Panc1 (cell line): ENCODE data around the gene GZMB. TPM values are rescaled to one million over a fixed set of nuclear protein-coding genes. Genes with fewer than 3 reads are reported as not detected.

Experiments
- ATAC-seq: fragments of 200-7000 bp; cut with Tn5 transposase; 2 replicates; pipeline ENCODE4 v1.9.1; 2020; ENCODE audit warnings: mild to moderate bottlenecking, moderate library complexity
- BruUV-seq: library from RNA; stranded (reverse); fragments of 400-500 nt; replicated peaks from 2 replicates; lab custom pipeline; 2021; lab: Mats Ljungman, UMichigan
- CTCF ChIA-PET: fragments of 300-600 bp; sonication (Branson Sonifier 250); formaldehyde crosslinking; loops from one replicate; lab custom pipeline; 2022; ENCODE audit warnings: antibody characterized with exemption; lab: Charles Lee
- POLR2A ChIA-PET: fragments of 300-600 bp; sonication (Branson Sonifier 250); formaldehyde crosslinking; loops from one replicate; lab custom pipeline; 2022; ENCODE audit warnings: antibody characterized with exemption; lab: Charles Lee
- DNase-seq: peaks from one replicate; pipeline ENCODE4 v3.0.0-alpha.2; 2010; ENCODE audit warnings: low read depth, low spot score
- H3K27ac ChIP-seq: 2 replicates; pipeline ENCODE4 v1.5.1; 2011; ENCODE audit warnings: mild to moderate bottlenecking, low read length, inconsistent platforms
- H3K27me3 ChIP-seq: fragments of 200-500 bp; sonication (Bioruptor generic); 2 replicates; pipeline ENCODE4 v1.6.0; 2014; ENCODE audit warnings: low read length, inconsistent platforms; ENCODE audit not compliant: control insufficient read depth, insufficient read depth
- H3K36me3 ChIP-seq: fragments of 200-500 bp; sonication (Bioruptor generic); 2 replicates; pipeline ENCODE4 v1.5.1; 2014; ENCODE audit warnings: inconsistent platforms, mild to moderate bottlenecking, low read length, moderate library complexity; ENCODE audit not compliant: control insufficient read depth, insufficient read depth
- H3K4me1 ChIP-seq: 2 replicates; pipeline ENCODE4 v1.5.1; 2011; ENCODE audit warnings: inconsistent platforms, mild to moderate bottlenecking, low read length, moderate library complexity; ENCODE audit not compliant: control insufficient read depth, insufficient read depth
- H3K4me3 ChIP-seq, 2 experiments: 2 replicates each; pipeline ENCODE4 v1.5.1; 2011 to 2012; ENCODE audit warnings: low read depth in 2 of 2, low read length in 2 of 2, mild to moderate bottlenecking in 2 of 2, inconsistent platforms in 1 of 2, moderate library complexity in 1 of 2
- H3K9me3 ChIP-seq: fragments of 200-500 bp; sonication (Bioruptor generic); 2 replicates; pipeline ENCODE4 v1.5.1; 2014; ENCODE audit warnings: low read depth, mild to moderate bottlenecking, inconsistent platforms, low read length, moderate library complexity; ENCODE audit not compliant: control insufficient read depth, insufficient read depth
- CTCF ChIP-seq: fragments of 450-650 bp; IDR thresholded peaks from 2 replicates; pipeline ENCODE4 v1.5.1; 2017; ENCODE audit warnings: mild to moderate bottlenecking
- POLR2AphosphoS5 ChIP-seq: IDR thresholded peaks from 2 replicates; pipeline ENCODE4 v1.6.1; 2012; ENCODE audit warnings: mild to moderate bottlenecking, low read depth, low read length, moderate library complexity
- REST ChIP-seq, 2 experiments: IDR thresholded peaks; 2 replicates each; pipeline ENCODE4 v1.6.1; 2011 to 2012; ENCODE audit warnings: low read depth in 2 of 2, control low read depth in 1 of 2, low read length in 1 of 2, mild to moderate bottlenecking in 1 of 2, moderate library complexity in 1 of 2; ENCODE audit not compliant: insufficient read depth in 1 of 2
- SIN3A ChIP-seq: IDR thresholded peaks from 2 replicates; pipeline ENCODE4 v1.6.1; 2012; ENCODE audit warnings: low read depth, mild to moderate bottlenecking, low read length, moderate library complexity, borderline replicate concordance; ENCODE audit not compliant: insufficient read depth
- TCF7L2 ChIP-seq: IDR thresholded peaks from 2 replicates; pipeline ENCODE4 v1.6.1; 2011; ENCODE audit warnings: mild to moderate bottlenecking, low read depth, low read length, inconsistent platforms
- in situ Hi-C: cut with HindIII; loops from 2 replicates; pipeline ENCODE4 v1.10.0; 2016; ENCODE audit warnings: low sequenced_read_pairs, low pct_unique_long_range_greater_than_20kb
- intact Hi-C: fragments of 100-400 bp; cut with micrococcal nuclease; formaldehyde crosslinking; loops from one replicate; pipeline ENCODE4 v1.10.0; 2022; ENCODE audit not compliant: unreplicated experiment
- total RNA-seq: library from RNA; stranded (reverse); gene quantifications from one replicate; pipeline ENCODE4 v1.2.1, GENCODE V29; 2021; ENCODE audit not compliant: unreplicated experiment

The GZMB gene
- total RNA-seq, 1 experiment from 2014 or later, result 1.2 TPM

- Histone ChIP-seq H3K9me3 (no peaks in the 10 kb centered on the region), H3K36me3 (no peaks in the 10 kb centered on the region), H3K27ac (no peak overlapping the region), H3K4me3 (no peak overlapping the region), H3K4me1 (no peaks in the 10 kb centered on the region), H3K27me3 (no peaks in the 10 kb centered on the region)
- intact Hi-C loops, result no loop called here
- no peak for DNase-seq
- in situ Hi-C loops, result no loop called here
- BruUV-seq, result no TSS peak
- no peak for TF ChIP-seq CTCF
- TF ChIP-seq REST (IDR thresholded peaks at IDR 0.05; ENCODE audit: insufficient read depth in 1 of 2, low read depth in 2 of 2, low read length in 1 of 2), result no peak
- no peak for ATAC-seq
- ChIA-PET POLR2A (no interaction called here), CTCF (no interaction called here)
These were observed 27.7 kb downstream of the GZMB start for GRCh38 chr14:24606297-24606696.

GRCh38 chr14:24605435-24606190, 28.4 kb downstream of the GZMB start:
- H3K27ac ChIP-seq, result no peak overlapping the region
- H3K36me3 ChIP-seq, result no peaks in the 10 kb centered on the region
- no peaks in the 10 kb centered on the region for H3K9me3 ChIP-seq
- intact Hi-C loops (no loop called here), in situ Hi-C loops (no loop called here)
- no peaks in the 10 kb centered on the region for H3K4me1 ChIP-seq
- TF ChIP-seq TCF7L2, result no peak
- peak; percentile 76 for TF ChIP-seq CTCF
- ChIA-PET CTCF (no interaction called here), POLR2A (no interaction called here)
- BruUV-seq, result no TSS peak
- ATAC-seq (peak; percentile 68; the same call in 1 of the 2 replicates), DNase-seq (peak; percentile 20)
- no peaks in the 10 kb centered on the region for H3K27me3 ChIP-seq
- no peak overlapping the region for H3K4me3 ChIP-seq

GRCh38 chr14:24597403-24597802, 36.6 kb downstream of the GZMB start:
- in situ Hi-C loops (no loop called here), intact Hi-C loops (no loop called here)
- no peaks in the 10 kb centered on the region for H3K36me3 ChIP-seq
- no peaks in the 10 kb centered on the region for H3K4me1 ChIP-seq
- DNase-seq, result no peak
- H3K27ac ChIP-seq, result no peak overlapping the region
- no peak overlapping the region for H3K4me3 ChIP-seq
- no peak for ATAC-seq
- CTCF ChIA-PET, result no interaction called here
- H3K27me3 ChIP-seq, result no peaks in the 10 kb centered on the region
- POLR2A ChIA-PET, result no interaction called here
- no TSS peak for BruUV-seq
- TF ChIP-seq POLR2AphosphoS5, result no peak
- TF ChIP-seq SIN3A, result no peak
- TF ChIP-seq CTCF, result no peak
- no peak for TF ChIP-seq REST (IDR thresholded peaks at IDR 0.05; ENCODE audit: insufficient read depth in 1 of 2, low read depth in 2 of 2, low read length in 1 of 2)
- no peak for TF ChIP-seq TCF7L2
- no peaks in the 10 kb centered on the region for H3K9me3 ChIP-seq
